ENCODE data around the gene SEMA6D. TPM values are rescaled to one million over a fixed set of nuclear protein-coding genes. Genes with fewer than 3 reads are reported as not detected.

Gene SEMA6D
- total RNA-seq, 1 donor from 2014 or later: 12.4 TPM

DNA sequence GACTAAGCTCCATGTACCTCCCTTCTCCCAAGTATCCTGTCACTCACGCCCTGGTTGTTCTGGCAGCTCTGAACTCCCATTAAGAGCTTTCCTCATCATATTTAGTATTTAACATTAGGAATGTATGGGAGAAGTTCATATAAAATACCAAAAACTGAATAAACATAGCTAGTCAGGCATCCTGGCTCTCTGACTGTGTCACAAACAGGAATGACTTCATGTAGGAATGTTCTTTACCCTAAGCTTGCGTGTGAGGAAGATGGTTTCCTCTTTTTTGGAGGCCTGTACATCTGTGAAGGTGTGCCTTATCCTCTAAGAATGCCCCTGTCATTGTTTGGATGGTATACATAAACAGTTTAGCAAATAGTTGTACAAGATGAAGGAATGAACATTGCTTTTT is 38.6 kb downstream of the SEMA6D start:
- Histone ChIP-seq H3K9me3 (replicated peaks) (peaks cover 23% of the 10 kb centered on the region), H3K27ac (replicated peaks) (no peak overlapping the region), H3K4me3 (no peak overlapping the region), H3K27me3 (ENCODE audit: low read depth) (no peaks in the 10 kb centered on the region), H3K36me3 (peaks cover 24% of the 10 kb centered on the region), H3K4me1 (peaks cover 30% of the 10 kb centered on the region)
- intact Hi-C loops (cut with micrococcal nuclease): no loop called here
- no peak for DNase-seq
- TF ChIP-seq, protein P1, sequence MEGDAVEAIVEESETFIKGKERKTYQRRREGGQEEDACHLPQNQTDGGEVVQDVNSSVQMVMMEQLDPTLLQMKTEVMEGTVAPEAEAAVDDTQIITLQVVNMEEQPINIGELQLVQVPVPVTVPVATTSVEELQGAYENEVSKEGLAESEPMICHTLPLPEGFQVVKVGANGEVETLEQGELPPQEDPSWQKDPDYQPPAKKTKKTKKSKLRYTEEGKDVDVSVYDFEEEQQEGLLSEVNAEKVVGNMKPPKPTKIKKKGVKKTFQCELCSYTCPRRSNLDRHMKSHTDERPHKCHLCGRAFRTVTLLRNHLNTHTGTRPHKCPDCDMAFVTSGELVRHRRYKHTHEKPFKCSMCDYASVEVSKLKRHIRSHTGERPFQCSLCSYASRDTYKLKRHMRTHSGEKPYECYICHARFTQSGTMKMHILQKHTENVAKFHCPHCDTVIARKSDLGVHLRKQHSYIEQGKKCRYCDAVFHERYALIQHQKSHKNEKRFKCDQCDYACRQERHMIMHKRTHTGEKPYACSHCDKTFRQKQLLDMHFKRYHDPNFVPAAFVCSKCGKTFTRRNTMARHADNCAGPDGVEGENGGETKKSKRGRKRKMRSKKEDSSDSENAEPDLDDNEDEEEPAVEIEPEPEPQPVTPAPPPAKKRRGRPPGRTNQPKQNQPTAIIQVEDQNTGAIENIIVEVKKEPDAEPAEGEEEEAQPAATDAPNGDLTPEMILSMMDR (IDR thresholded peaks at IDR 0.05; ENCODE audit: borderline replicate concordance): no peak

DNA sequence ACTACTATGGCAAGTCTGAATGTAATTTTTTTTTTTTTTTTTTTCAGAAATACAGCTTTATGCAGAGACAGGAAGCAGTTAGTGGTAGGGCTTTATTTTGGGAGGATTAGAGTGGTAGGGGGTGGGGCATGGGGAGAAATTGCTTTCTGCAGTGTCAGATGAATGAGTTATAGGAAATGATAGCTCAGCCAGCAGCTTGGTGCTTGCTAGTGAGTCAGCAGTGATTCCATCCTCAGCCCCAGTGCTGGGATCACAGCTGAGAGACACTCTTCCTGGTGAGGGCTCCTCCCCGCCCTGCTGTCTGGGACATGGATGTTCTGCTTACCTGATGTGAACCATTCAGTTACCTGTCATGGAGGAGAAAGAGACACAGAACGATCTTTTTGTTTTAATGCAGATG is 39.6 kb downstream of the SEMA6D start:
- TF ChIP-seq, protein P1 (IDR thresholded peaks at IDR 0.05; ENCODE audit: borderline replicate concordance): no peak

DNA sequence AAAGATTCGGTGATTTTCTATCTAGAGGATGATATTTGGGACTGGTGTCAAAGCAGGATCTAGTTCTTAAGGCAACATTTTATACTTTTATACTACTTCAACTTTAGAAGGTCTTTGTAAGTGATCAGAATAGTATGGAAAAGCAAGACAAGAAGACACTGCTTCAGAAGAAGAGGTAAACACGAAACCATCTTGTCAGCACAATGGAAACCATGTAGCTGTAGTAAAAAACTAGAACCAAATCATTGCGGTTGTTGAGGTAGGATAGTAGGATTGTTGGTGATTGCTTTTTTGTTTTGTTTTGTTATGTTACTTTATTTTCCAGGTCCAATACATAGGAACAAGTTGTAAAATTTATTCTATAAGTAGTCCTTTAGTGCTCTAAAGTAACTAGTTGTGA is 40.0 kb downstream of the SEMA6D start:
- peaks cover 23% of the 10 kb centered on the region for H3K9me3 ChIP-seq (replicated peaks)
- peaks cover 24% of the 10 kb centered on the region for H3K4me1 ChIP-seq
- H3K4me3 ChIP-seq: no peak overlapping the region
- TF ChIP-seq, protein P1 (IDR thresholded peaks at IDR 0.05; ENCODE audit: borderline replicate concordance): no peak
- DNase-seq: no peak
- H3K27me3 ChIP-seq (ENCODE audit: low read depth): no peaks in the 10 kb centered on the region
- peaks cover 37% of the 10 kb centered on the region for H3K36me3 ChIP-seq
- intact Hi-C loops (cut with micrococcal nuclease): no loop called here
- H3K27ac ChIP-seq (replicated peaks): no peak overlapping the region

More for the DNA sequence above, 39.6 kb downstream of the SEMA6D start:
- intact Hi-C loops (cut with micrococcal nuclease): no loop called here
- DNase-seq: no peak
- Histone ChIP-seq H3K9me3 (replicated peaks) (peaks cover 23% of the 10 kb centered on the region), H3K27me3 (ENCODE audit: low read depth) (no peaks in the 10 kb centered on the region), H3K4me1 (peaks cover 24% of the 10 kb centered on the region), H3K4me3 (no peak overlapping the region), H3K27ac (replicated peaks) (no peak overlapping the region), H3K36me3 (peaks cover 33% of the 10 kb centered on the region)

DNA sequence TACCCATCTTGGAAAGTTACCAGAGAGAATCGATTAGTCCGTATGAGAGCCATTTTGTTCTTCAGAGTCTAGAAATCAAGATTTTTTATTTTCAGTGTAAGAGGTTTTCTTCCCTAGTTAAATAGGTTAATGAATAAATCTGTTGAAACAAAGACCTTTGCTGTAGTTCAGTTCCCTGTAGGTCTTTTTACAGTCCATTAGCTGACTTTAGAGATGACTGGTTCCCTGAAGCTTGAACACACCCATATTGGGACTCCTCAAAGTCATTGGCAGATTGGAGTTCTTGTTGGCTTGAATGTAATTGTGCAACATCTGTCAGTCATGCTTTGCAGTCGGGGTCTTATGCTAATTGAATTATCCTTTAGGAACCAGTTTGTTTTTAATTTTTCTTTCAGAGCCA is 45.3 kb downstream of the SEMA6D start:
- TF ChIP-seq, protein P1 (IDR thresholded peaks at IDR 0.05; ENCODE audit: borderline replicate concordance): no peak
- no peak overlapping the region for H3K4me3 ChIP-seq
- H3K9me3 ChIP-seq (replicated peaks): no peaks in the 10 kb centered on the region
- intact Hi-C loops (cut with micrococcal nuclease): no loop called here
- H3K36me3 ChIP-seq: peaks cover 78% of the 10 kb centered on the region
- H3K27ac ChIP-seq (replicated peaks): no peak overlapping the region
- H3K27me3 ChIP-seq (ENCODE audit: low read depth): no peaks in the 10 kb centered on the region
- DNase-seq: no peak
- peaks cover 11% of the 10 kb centered on the region for H3K4me1 ChIP-seq

DNA sequence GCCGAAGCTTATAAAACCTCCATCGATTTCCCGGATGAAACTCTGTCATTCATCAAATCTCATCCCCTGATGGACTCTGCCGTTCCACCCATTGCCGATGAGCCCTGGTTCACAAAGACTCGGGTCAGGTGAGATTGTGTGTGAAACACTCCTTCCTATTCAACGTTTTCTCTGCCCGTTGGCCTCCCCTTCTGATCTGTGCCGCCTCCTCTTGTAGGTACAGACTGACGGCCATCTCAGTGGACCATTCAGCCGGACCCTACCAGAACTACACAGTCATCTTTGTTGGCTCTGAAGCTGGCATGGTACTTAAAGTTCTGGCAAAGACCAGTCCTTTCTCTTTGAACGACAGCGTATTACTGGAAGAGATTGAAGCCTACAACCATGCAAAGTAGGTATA is 47.4 kb downstream of the SEMA6D start:
- H3K27ac ChIP-seq (replicated peaks): no peak overlapping the region
- TF ChIP-seq, protein P1 (IDR thresholded peaks at IDR 0.05; ENCODE audit: borderline replicate concordance): no peak
- H3K4me3 ChIP-seq: no peak overlapping the region
- H3K36me3 ChIP-seq: peaks cover 94% of the 10 kb centered on the region
- H3K27me3 ChIP-seq (ENCODE audit: low read depth): no peaks in the 10 kb centered on the region
- H3K9me3 ChIP-seq (replicated peaks): no peaks in the 10 kb centered on the region
- H3K4me1 ChIP-seq: peaks cover 7% of the 10 kb centered on the region
- DNase-seq: no peak
- intact Hi-C loops (cut with micrococcal nuclease): no loop called here

DNA sequence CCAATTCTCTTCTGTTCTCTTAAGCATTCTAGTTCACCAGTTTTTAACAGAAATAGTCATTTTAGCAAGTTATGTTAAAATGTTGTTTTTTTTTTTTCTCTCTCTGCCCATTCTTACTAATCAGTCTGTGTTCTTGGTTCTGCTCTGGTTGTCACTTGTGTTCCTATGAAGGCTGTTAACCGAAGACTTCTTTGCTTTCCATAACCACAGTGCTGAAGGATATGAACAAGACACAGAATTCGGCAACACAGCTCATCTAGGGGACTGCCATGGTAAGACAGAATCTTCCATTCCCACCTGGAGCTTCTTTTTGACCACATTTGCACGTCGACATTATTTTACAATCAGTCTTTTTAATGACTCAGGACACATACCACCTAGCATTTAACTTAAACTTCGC is 49.1 kb downstream of the SEMA6D start:
- Histone ChIP-seq H3K36me3 (peaks cover 92% of the 10 kb centered on the region), H3K27ac (replicated peaks) (no peak overlapping the region), H3K4me3 (no peak overlapping the region), H3K9me3 (replicated peaks) (no peaks in the 10 kb centered on the region), H3K27me3 (ENCODE audit: low read depth) (no peaks in the 10 kb centered on the region), H3K4me1 (peaks cover 7% of the 10 kb centered on the region)
- intact Hi-C loops (cut with micrococcal nuclease): no loop called here
- DNase-seq: no peak
- TF ChIP-seq, protein P1 (IDR thresholded peaks at IDR 0.05; ENCODE audit: borderline replicate concordance): no peak
